ENCODE data around the gene TBC1D2B. TPM values are rescaled to one million over a fixed set of nuclear protein-coding genes. Genes with fewer than 3 reads are reported as not detected.

Gene TBC1D2B
- 26.7 and 57.1 TPM in 2 replicates for total RNA-seq

GRCh38 chr15:78077053-78077870 lies at the start of gene TBC1D2B:
TBC1D2B (minus strand) TSS chr15:78077711; CDS start chr15:78077652, 59 bp downstream.

DNA sequence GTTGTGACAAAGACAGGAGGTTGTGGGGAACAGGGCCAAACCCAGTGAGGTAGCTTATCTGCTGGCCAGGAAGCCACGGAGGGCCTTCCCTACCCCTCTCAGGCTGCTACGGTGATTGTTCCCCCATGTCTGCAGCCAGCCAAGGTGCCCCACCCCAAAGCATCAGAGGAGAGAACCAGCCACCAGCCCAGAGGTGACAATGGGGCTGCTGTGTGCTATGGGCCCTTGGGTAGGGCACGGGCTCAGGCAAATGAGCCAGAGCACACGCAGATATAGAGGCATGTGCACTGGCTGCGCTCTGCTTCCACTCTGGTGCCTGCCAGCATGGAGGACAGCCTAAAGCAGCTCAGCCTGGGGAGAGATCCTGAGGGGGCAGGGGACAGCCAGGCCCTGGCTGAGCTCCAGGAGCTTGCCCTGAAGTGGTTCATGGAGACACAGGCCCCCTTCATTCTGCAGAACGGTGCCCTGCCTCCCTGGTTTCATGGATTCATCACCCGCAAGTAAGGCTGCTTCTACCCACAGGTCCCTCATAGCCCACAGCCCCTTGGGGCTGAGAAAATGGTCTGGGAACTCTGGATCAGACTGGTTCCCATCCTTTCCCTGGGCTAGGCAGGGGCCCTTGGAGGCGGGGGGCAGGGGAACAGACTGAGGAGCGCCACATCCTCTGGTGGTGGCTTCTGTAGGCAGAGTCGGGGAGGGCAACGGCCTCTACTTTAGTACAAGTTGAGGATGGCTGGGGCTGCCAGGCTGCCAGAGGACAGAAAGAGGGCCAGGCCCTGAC lies 14.9 kb upstream of the TBC1D2B start, which contains the start of gene SH2D7:
TSS of gene SH2D7 (plus strand) at position 301 of the 781 bp plus-strand sequence. CDS start at position 325, 24 bp downstream.

Other genes with a start within 250 kb of the TBC1D2B start
- gene SH2D7, start 14.8 kb upstream of the TBC1D2B start, total RNA-seq = not detected in 2 replicates
- 1.2 and 3.6 TPM in 2 replicates for gene CIB2, start 53.7 kb upstream of the TBC1D2B start, total RNA-seq
- 39.0 and 67.1 TPM in 2 replicates for gene IDH3A, start 71.7 kb upstream of the TBC1D2B start, total RNA-seq
- under 0.01 and 0.25 TPM in 2 replicates for gene ACSBG1, start 156.9 kb upstream of the TBC1D2B start, total RNA-seq
- gene DNAJA4, start 186.9 kb upstream of the TBC1D2B start, total RNA-seq = 5.4 and 5.9 TPM in 2 replicates
- 78.7 and 96.1 TPM in 2 replicates for gene SKIC8, start 221.9 kb upstream of the TBC1D2B start, total RNA-seq

All from uterine smooth muscle cell (primary cell).